Hematopoietic multipotent progenitor cell (in vitro differentiated cells): Measurements from ENCODE around the gene TNFRSF25. TPM values are rescaled to one million over a fixed set of nuclear protein-coding genes. Genes with fewer than 3 reads are reported as not detected.

Source experiments
- DNase-seq, 3 donors: peaks; one replicate each; pipeline ENCODE4 v3.0.0-alpha.2; 2011 to 2015; ENCODE audit warnings: low read depth in 2 of 3, low spot score in 2 of 3
- small RNA-seq: library from RNA; depleted of rRNA; stranded (forward); fragments of <200 nt; gene quantifications from one replicate; pipeline ENCODE3, GENCODE V24; 2012
- total RNA-seq: library from RNA; depleted of rRNA; stranded (reverse); fragments of >200 nt; gene quantifications from one replicate; pipeline ENCODE4 v1.2.3, GENCODE V29; 2012

The TNFRSF25 gene
- total RNA-seq, 1 donor = 7.3 TPM

DNA sequence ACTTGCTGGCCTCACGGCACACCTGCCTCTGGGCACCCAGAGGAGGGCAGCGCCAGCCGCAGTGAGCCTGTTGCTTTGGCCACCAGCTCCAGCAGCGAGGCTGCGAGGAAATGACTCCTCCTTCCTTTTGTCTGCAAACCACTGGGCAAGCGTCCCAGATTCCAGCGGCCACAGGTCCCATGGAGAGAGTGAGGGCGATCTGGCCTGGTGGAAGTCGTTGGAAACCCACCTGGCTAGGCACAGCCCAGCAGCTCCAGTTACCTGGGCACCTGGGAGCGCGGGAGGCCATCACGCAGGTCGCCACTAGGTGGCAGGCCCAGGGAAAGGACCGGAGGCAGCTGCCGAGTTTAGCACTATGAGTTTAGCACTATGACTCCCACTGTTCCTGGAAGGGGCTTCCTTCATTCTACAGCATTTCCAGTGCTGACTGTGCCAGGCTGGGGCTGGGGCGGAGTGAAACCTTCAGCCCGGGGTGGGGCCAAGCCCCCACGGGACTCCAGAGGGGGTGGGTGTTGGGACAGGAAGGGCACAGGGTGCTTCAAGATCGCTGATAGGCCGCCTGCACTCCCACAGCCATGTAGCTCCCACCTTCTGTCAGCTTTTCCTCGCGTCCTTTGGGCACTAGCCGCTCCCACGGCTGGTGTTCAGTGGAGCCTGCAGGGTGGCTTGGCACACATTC is 42.5 kb downstream of the TNFRSF25 start:
- DNase-seq = peak in 2 of 3 donors; percentile 43 to 53

DNA sequence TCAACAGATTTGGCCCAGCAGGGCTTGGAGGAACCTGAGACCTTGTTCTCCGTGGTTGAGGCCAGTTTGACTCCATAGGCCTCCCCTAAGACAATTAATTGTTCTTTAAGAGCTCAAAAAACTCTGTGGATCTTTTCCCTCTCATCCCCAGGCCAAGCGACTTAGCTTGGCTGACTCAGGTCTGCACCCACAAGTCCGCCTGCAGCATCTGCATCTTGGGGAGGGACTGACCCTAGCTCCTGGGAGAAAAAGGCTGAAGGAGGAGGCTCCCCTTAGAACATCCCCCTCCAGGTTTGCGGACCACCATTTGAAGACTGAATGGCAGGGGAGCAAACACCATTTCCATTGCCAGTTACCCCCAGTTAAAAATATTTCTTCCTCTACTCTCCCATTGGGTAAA is 44.7 kb downstream of the TNFRSF25 start:
- DNase-seq = no peak

DNA sequence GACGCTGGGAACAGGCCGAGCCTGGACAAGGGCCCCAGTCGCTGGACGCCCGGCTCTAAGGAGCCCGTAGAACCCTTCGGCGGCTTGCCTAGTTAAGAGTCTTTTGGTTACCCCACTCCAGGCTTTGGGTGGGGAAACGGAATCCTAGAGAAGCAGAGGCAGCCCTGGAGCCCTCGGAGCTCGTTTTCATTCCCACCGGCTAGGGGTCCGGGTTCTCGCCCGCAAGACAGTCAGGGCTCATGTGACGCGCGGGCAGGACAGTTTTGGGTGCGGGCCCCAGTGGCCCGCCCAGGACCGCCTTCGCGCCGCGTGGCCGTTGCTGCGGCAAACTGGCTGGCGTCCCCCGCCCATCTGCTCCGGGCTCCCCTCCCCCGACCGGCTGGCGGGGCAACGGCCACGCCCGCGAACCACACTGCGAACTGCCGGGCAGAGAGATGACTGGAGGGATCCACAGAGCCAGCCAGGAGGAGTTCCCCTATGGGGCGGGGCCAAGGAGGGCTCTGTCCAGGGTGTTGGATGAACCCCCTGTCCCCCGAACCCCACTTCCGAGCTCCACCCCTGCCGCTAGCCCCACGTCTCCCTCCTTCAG is 45.4 kb downstream of the TNFRSF25 start:
- DNase-seq = peak in 2 of 3 donors; percentile 41 to 45

DNA sequence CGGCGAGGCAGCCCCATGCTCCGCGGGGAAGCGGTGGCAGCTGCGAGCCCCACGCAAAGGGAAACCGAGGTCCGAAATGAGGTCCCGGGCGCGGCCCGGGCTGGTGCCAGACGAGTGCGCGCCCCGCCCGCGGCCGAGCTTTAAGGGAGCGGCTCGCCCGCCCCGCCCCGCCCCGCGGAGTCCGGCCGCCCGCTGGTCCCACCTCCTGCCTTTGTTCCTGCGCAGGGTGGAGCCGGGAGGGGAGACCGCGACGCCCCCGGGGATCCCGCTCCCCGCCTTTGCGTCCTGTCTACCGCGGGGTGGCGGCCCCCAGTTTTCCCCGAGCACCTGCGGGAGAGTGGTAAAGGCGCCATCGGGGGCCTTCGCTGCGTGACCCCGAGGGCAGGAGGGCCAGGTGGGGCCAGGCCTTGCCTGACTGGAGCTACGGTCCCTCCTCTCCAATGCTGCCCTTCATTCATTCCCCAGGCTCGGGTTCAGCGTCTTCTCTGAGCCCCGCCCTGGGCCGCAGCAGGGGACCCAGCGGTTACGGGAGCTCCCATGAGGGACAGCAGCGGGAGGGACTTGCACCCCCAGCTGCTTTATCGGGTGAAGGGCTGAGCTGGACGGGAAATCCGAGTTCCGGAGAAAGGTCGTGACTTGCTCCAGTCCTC is 46.0 kb downstream of the TNFRSF25 start, which contains the start of gene HES2:
HES2 (minus strand) TSS at position 116 of the 650 bp plus-strand sequence; CDS start at position 17, 99 bp downstream.
- no peak for DNase-seq

DNA sequence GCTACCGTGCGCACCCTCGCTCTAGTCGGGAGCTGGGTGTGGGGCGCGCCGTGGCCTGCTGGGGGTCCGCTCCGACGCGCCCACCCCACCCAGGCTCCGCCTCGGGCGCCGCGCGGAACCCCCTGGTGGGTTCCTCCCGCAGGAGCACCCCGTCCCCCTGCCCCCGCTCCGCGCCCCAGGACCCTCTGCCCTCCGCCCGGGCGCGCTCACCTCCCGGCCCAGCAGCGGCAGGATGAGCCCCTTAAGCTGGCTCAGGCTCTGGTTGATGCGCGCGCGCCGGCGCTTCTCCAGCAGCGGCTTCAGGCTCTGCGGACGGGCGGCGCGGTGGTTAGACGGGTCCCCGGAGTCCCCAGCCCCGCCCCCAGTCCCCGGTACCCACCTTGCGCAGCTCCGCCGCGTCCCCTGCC is 46.6 kb downstream of the TNFRSF25 start:
- DNase-seq = no peak

DNA sequence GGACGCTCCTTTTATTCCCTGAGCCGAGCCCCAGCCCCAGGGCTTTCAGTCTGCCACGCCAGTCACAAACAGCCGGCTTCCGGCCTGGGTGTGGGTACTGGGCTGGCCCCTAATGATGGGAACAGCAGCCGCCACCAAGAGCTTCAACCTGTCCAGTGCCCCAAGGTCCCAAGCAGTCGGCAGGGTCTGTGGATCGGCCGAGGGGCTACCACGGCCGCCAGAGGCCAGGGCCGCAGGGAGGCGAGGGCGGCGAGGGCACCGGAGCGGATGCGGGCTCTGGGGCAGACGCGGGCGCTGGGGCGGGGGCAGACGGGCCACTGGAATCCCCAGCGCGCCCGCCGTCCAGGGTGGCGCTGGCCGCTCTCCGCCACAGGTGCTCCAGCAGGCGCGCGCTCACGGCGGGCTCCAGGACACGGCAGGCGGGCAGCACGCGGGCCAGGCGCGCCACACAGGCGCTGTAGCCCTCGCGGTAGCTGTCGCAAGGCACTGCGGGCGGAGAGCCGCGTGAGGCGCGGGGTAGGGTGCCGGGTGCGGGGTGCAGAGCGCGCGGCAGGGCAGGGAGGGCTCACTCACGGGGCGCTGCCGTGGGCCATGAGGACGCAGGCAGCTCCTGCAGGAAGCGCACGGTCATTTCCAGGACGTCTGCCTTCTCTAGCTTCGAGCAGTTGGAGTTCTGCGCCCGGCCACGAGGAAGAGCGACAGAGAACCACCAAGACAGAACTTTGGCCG is 47.1 kb downstream of the TNFRSF25 start:
- no peak for DNase-seq

DNA sequence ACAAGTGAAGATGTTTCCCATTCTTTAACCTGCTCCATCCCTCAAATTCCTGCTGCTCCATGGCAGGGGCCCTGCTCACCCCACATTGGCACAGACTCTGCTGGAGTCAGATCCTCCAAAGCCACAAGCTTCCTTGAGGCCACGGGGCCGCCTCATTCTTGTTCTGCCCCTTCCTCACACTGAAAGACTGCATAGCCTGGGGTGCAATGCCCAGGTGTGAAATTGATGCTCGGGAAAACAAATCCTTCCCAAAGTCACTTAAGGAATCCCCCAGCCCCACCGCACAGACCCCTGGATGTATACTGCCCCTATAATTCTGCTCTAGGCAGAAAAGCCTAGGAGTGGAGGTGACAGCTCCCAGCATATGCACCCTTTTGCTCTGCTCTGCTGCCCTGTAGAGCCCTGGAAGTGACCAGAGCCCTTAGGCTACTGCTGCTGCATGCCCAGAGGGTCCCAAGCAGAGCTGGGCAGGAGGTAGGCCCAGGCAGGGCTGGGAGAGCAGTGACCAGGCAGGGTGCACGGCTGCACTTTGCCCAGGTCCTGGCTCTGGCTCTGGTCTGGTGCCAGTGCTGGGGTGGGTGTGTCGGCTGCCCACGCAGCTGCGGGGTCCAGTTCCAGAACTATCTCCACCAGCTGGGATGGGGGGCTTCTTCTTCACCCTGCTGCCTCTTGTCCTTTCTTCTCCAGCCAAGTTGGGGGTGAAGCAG is 47.9 kb downstream of the TNFRSF25 start:
- no peak for DNase-seq

DNA sequence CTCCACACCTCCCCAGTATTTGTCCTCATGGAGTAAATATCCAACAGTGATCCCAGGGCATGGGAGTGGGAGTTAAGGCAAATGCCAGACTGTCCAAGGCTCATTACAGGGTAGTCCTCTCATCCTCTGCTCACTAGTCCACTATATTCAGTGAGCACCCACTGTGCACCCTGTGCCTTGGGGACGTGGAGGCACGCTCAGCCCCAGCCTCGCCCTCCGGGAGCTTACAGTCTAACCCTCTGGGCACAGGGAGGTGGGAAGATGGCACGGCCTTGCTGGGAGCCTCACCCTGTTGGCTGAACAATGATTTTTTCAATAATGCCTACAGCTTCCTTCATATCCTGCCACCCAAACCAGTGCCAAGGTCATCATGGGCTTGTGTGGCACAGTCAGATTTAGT is 49.1 kb downstream of the TNFRSF25 start:
- DNase-seq = no peak

DNA sequence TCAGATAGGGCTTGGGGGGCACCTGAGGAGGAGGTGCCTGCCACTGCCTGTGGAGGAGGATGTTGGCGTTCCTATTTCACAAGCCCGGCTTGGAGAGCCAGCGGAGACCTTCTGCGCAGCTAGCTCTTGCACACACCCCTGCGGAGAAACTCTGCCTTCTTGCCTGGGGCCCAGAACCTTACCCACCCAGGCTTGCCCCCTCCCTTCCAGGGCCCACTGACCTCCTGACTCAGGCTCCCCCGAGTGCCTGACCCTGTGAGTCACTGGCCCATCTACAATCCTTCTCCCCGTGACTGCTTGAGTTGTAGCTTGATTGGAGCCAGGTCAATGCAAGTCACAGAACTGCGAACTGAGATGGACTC is 49.7 kb downstream of the TNFRSF25 start:
- no peak for DNase-seq

DNA sequence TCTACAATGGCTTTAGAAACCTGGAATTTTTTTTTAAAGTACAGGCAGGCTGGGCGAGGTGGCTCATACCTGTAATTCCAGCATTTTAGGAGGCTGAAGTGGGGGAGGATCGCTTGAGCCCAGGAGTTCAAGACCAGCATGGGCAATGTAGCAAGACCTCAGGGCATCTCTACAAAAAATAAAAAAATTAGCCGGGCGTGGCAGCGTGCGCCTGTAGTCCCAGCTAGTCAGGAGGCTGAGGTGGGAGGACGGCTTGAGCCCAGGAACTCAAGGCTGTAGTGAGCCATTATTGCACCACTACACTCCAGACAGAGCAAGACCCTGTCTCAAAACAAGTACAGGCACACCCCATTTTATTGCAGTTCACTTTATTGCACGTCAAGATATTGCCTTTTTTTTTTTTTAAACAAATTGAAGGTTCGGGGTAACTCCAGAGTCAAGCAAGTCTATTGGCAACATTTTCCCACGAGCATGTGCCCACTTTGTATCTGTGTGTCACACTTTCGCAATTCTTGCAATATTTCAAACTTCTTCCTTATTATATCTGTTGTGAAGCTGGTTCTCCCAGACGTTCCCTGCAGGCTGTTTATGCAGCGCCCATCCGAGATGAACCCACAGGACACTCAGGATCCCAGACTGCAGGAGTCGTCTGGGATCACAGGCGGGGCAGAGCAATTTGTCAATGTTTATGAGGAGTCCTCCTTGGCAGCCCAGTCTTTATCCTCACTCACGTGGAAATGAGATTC is 50.9 kb downstream of the TNFRSF25 start:
- no peak for DNase-seq

DNA sequence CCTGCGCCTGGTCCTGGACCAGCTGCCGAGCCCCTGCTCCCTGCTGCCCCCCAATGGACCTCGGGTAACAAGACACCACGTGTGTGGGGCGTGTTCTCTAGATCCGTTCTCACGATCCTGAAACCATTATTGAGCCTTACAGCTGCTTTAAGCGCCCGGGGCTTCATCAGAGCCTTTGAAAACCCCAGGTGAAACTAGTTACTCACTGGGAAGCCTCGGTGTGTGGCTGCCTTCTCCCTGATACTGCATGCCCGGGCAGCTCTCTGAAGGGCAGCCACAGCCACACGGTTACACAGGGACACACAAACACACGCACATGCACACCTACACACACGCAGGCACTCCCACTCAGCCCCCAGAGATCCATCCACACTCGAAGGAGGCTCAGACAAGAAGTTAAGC is 51.5 kb downstream of the TNFRSF25 start:
- peak in 2 of 3 donors; percentile 62 to 67 for DNase-seq

DNA sequence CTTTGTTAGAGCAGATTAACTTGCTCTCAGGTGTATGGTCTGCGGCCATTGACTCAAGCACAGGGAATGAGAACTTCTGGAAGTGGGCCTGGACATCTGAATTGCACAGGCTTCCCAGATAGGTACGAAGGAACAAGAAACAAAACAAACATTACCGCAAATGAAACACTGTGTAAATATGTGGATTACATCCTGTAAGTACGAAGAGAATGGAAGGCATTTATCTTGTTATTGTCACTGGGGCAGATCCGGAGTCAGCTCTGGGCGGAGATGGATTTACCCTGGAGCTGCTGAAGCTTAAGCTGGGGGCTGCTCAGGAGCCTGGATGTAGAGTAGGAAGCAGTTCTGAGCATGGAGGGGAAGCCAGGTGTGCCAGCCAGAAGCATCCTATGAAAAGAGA is 53.1 kb downstream of the TNFRSF25 start:
- no peak for DNase-seq

Small RNA genes within 50 kb of the gene (small RNA-seq; reads per million reads assigned to genes)
- not detected for gene MIR4252

Other genes starting within 250 kb of the TNFRSF25 start
- gene ICMT, start 230.2 kb downstream of the TNFRSF25 start, total RNA-seq = 31.2 TPM
- gene HES3, start 222.0 kb downstream of the TNFRSF25 start, total RNA-seq = not detected
- gene GPR153, start 205.1 kb downstream of the TNFRSF25 start, total RNA-seq = 0.54 TPM
- gene ACOT7, start 72.4 kb downstream of the TNFRSF25 start, total RNA-seq = 38.8 TPM
- under 0.01 TPM for gene HES2, start 46.3 kb downstream of the TNFRSF25 start, total RNA-seq
- gene ESPN, start 41.4 kb downstream of the TNFRSF25 start, total RNA-seq = 0.27 TPM
- 0.54 TPM for gene PLEKHG5, start 25.5 kb upstream of the TNFRSF25 start, total RNA-seq
- 19.1 TPM for gene NOL9, start 88.3 kb upstream of the TNFRSF25 start, total RNA-seq
- gene TAS1R1, start 89.1 kb upstream of the TNFRSF25 start, total RNA-seq = not detected
- 60.9 TPM for gene ZBTB48, start 113.8 kb upstream of the TNFRSF25 start, total RNA-seq
- 41.7 TPM for gene KLHL21, start 136.7 kb upstream of the TNFRSF25 start, total RNA-seq
- 7.0 TPM for gene PHF13, start 147.6 kb upstream of the TNFRSF25 start, total RNA-seq
- gene THAP3, start 158.7 kb upstream of the TNFRSF25 start, total RNA-seq = 19.4 TPM
- gene DNAJC11, start 235.6 kb upstream of the TNFRSF25 start, total RNA-seq = 14.5 TPM